ENCODE data around the gene HIRA. TPM values are rescaled to one million over a fixed set of nuclear protein-coding genes. Genes with fewer than 3 reads are reported as not detected.

Gene HIRA
- total and polyA plus RNA-seq, 9 of the 15 experiments (the other 6 are each of a cell fraction or from before 2014, with no cell fraction given), result 0.96 to 132 (median 58.4) TPM

DNA sequence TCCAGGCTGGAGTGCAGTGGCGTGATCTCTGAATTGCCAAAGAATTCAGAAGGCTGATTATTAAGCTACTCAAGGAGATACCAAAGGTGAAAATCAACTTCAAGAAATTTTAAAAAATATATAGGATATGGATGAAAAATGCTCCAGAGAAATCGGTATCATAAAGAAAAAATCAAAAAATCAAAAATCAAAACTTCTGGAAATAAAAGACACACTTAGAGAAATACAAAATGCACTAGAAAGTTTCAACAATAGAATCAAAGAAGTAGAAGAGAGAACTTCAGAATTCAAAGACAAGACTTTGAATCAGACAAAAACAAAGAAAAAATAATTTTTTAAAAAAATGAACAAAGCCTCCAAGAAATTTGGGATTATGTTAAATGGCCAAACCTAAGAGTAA, 94.4 kb downstream of the HIRA start (continued):
- TF ChIP-seq, protein P1, sequence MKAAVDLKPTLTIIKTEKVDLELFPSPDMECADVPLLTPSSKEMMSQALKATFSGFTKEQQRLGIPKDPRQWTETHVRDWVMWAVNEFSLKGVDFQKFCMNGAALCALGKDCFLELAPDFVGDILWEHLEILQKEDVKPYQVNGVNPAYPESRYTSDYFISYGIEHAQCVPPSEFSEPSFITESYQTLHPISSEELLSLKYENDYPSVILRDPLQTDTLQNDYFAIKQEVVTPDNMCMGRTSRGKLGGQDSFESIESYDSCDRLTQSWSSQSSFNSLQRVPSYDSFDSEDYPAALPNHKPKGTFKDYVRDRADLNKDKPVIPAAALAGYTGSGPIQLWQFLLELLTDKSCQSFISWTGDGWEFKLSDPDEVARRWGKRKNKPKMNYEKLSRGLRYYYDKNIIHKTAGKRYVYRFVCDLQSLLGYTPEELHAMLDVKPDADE (conservative IDR thresholded peaks at IDR 0.05; ENCODE audit: control insufficient read depth, low read depth, low read length), result no peak
- TF ChIP-seq NFE2L1 (tag; IDR thresholded peaks at IDR 0.05; ENCODE audit: borderline replicate concordance, low read depth) (no peak), DPF2 (IDR thresholded peaks at IDR 0.05) (no peak), NR2C1 (IDR thresholded peaks at IDR 0.05) (no peak), NR2C1 (tag; IDR thresholded peaks at IDR 0.05) (no peak), NFXL1 (CRISPR knock-in tag; IDR thresholded peaks at IDR 0.05) (no peak), MBD2 (IDR thresholded peaks at IDR 0.05; ENCODE audit: borderline replicate concordance, low read depth) (no peak), SFPQ (IDR thresholded peaks at IDR 0.05; ENCODE audit: low read depth, low read length) (no peak), ZNF24 (IDR thresholded peaks at IDR 0.05) (no peak), ZNF507 (tag; conservative IDR thresholded peaks at IDR 0.05) (no peak), HDAC2 (IDR thresholded peaks at IDR 0.05) (no peak), CBFA2T2 (conservative IDR thresholded peaks at IDR 0.05) (no peak), RFX5 (IDR thresholded peaks at IDR 0.05; ENCODE audit: low read depth, low read length) (no peak), ZNF354B (CRISPR knock-in tag; IDR thresholded peaks at IDR 0.05) (no peak), PHB (CRISPR knock-in tag; IDR thresholded peaks at IDR 0.05) (no peak), PATZ1 (CRISPR knock-in tag; IDR thresholded peaks at IDR 0.05; ENCODE audit: borderline replicate concordance) (no peak), RAD21 (CRISPR knock-in tag; conservative IDR thresholded peaks at IDR 0.05 in 1 of 2, IDR thresholded peaks at IDR 0.05 in 1 of 2) (no peak), FOSL1 (tag; conservative IDR thresholded peaks at IDR 0.05) (no peak), HNRNPUL1 (IDR thresholded peaks at IDR 0.05; ENCODE audit: low read length) (no peak), SP2 (IDR thresholded peaks at IDR 0.05; ENCODE audit: extremely low read depth, low read depth, low read length, poor library complexity, severe bottlenecking) (no peak), HNRNPK (IDR thresholded peaks at IDR 0.05; ENCODE audit: low read depth, low read length, poor library complexity, severe bottlenecking) (no peak), NEUROD1 (IDR thresholded peaks at IDR 0.05; ENCODE audit: borderline replicate concordance, low read depth, low read length, partially characterized antibody) (no peak), NRF1 (conservative IDR thresholded peaks at IDR 0.05 in 1 of 2, IDR thresholded peaks at IDR 0.05 in 1 of 2) (no peak), ZNF431 (CRISPR knock-in tag; IDR thresholded peaks at IDR 0.05) (no peak), IRF2 (CRISPR knock-in tag; IDR thresholded peaks at IDR 0.05) (no peak), SPI1 (IDR thresholded peaks at IDR 0.05; ENCODE audit: borderline replicate concordance, low read depth, low read length) (no peak), BMI1 (IDR thresholded peaks at IDR 0.05; ENCODE audit: low read length) (no peak), LEF1 (IDR thresholded peaks at IDR 0.05) (peak; percentile 70)
